WTC11 (cell line): ENCODE data around the gene NCOA1. TPM values are rescaled to one million over a fixed set of nuclear protein-coding genes. Genes with fewer than 3 reads are reported as not detected.

ENCODE experiments used
- ATAC-seq: fragments of 200-7000 bp; cut with Tn5 transposase; 2 replicates; pipeline ENCODE4 v1.10.0; 2021; ENCODE audit warnings: mild to moderate bottlenecking, moderate library complexity
- CTCF ChIA-PET: fragments of 300-600 bp; sonication (Branson Sonifier 250); formaldehyde crosslinking; loops from one replicate; lab custom pipeline; 2021; ENCODE audit warnings: antibody characterized with exemption; lab: Charles Lee
- POLR2A ChIA-PET: fragments of 350-600 bp; sonication (Branson Sonifier 250); formaldehyde crosslinking; loops from one replicate; lab custom pipeline; 2021; ENCODE audit warnings: antibody characterized with exemption; lab: Charles Lee
- DNase-seq: peaks from one replicate; pipeline ENCODE4 v3.0.0; 2021; ENCODE audit warnings: low spot score
- H3K27ac Mint-ChIP-seq: 2 replicates; pipeline ENCODE4 v1.8.0; 2021; ENCODE audit warnings: mixed read lengths
- H3K27me3 Mint-ChIP-seq: 2 replicates; pipeline ENCODE4 v1.8.0; 2021; ENCODE audit warnings: low read depth, mild to moderate bottlenecking, moderate library complexity, mixed read lengths
- H3K36me3 Mint-ChIP-seq: 2 replicates; pipeline ENCODE4 v1.8.0; 2021; ENCODE audit warnings: mixed read lengths
- H3K4me1 Mint-ChIP-seq: 2 replicates; pipeline ENCODE4 v1.8.0; 2022; ENCODE audit warnings: mixed read lengths
- H3K4me3 Mint-ChIP-seq: 2 replicates; pipeline ENCODE4 v1.8.0; 2021; ENCODE audit warnings: mild to moderate bottlenecking, moderate library complexity, mixed read lengths
- H3K9me3 Mint-ChIP-seq: 2 replicates; pipeline ENCODE4 v1.8.0; 2021; ENCODE audit warnings: mixed read lengths
- ARID4B ChIP-seq: sonication (generic); formaldehyde crosslinking; IDR thresholded peaks from 2 replicates; pipeline ENCODE4 v1.8.0; 2023; ENCODE audit warnings: missing genetic modification reagents, mild to moderate bottlenecking, borderline replicate concordance
- ATF1 ChIP-seq: sonication (generic); formaldehyde crosslinking; IDR thresholded peaks from 2 replicates; pipeline ENCODE4 v1.8.1; 2023; ENCODE audit warnings: mild to moderate bottlenecking, moderate library complexity, missing genetic modification reagents
- ATF3 ChIP-seq: sonication (generic); formaldehyde crosslinking; conservative IDR thresholded peaks from 2 replicates; pipeline ENCODE4 v1.8.1; 2022; ENCODE audit warnings: mild to moderate bottlenecking, missing genetic modification reagents
- ATF6 ChIP-seq: sonication (generic); formaldehyde crosslinking; IDR thresholded peaks from 2 replicates; pipeline ENCODE4 v1.8.1; 2023; ENCODE audit warnings: mild to moderate bottlenecking, missing genetic modification reagents
- CDX4 ChIP-seq: fragments of 250-450 bp; sonication (Bioruptor Pico); IDR thresholded peaks from 2 replicates; pipeline ENCODE4 v1.9.0; 2021; ENCODE audit warnings: moderate library complexity, mild to moderate bottlenecking, inconsistent platforms, borderline replicate concordance
- FOXK1 ChIP-seq: sonication (generic); formaldehyde crosslinking; IDR thresholded peaks from 2 replicates; pipeline ENCODE4 v1.8.0; 2022; ENCODE audit warnings: mild to moderate bottlenecking, moderate library complexity, missing genetic modification reagents
- FOXP1 ChIP-seq: sonication (generic); formaldehyde crosslinking; IDR thresholded peaks from 2 replicates; pipeline ENCODE4 v1.8.0; 2022; ENCODE audit warnings: missing genetic modification reagents, mild to moderate bottlenecking, moderate library complexity, borderline replicate concordance
- IRF2 ChIP-seq: sonication (generic); formaldehyde crosslinking; IDR thresholded peaks from 2 replicates; pipeline ENCODE4 v1.8.0; 2022; ENCODE audit warnings: low read depth, missing genetic modification reagents, borderline replicate concordance
- PRDM15 ChIP-seq: sonication (generic); formaldehyde crosslinking; IDR thresholded peaks from 2 replicates; pipeline ENCODE4 v1.8.0; 2022; ENCODE audit warnings: missing genetic modification reagents
- ZNF263 ChIP-seq: sonication (generic); formaldehyde crosslinking; IDR thresholded peaks from 2 replicates; pipeline ENCODE4 v1.8.1; 2022; ENCODE audit warnings: low read depth, mild to moderate bottlenecking, moderate library complexity, missing genetic modification reagents
- ZNF317 ChIP-seq: sonication (generic); formaldehyde crosslinking; IDR thresholded peaks from 2 replicates; pipeline ENCODE4 v1.8.1; 2023; ENCODE audit warnings: low read depth, mild to moderate bottlenecking, moderate library complexity, missing genetic modification reagents, borderline replicate concordance
- total RNA-seq: library from RNA; stranded (reverse); gene quantifications from 3 replicates; pipeline ENCODE4 v1.2.3, GENCODE V29; 2021

The NCOA1 gene
- total RNA-seq, 1 experiment from 2014 or later: 16.9 TPM

- CTCF ChIA-PET: no interaction called here
- TF ChIP-seq ARID4B (no peak), CDX4 (no peak), IRF2 (CRISPR knock-in tag) (no peak), ZNF263 (CRISPR knock-in tag) (no peak), FOXP1 (CRISPR knock-in tag) (no peak), FOXK1 (no peak), ATF6 (CRISPR knock-in tag) (no peak), ATF1 (CRISPR knock-in tag) (no peak), PRDM15 (CRISPR knock-in tag) (no peak), ZNF317 (CRISPR knock-in tag) (no peak)
- no peak for ATAC-seq
These were observed 49.0 kb downstream of the NCOA1 start for GRCh38 chr2:24540011-24540477.

GRCh38 chr2:24541621-24542020 lies 50.6 kb downstream of the NCOA1 start:
- ChIA-PET CTCF (no interaction called here), POLR2A (no interaction called here)
- Mint-ChIP-seq H3K4me3 (no peak overlapping the region), H3K4me1 (no peaks in the 10 kb centered on the region), H3K27ac (no peak overlapping the region), H3K27me3 (no peaks in the 10 kb centered on the region; the same call in 1 of the 2 replicates), H3K36me3 (peaks cover 19% of the 10 kb centered on the region), H3K9me3 (peaks cover 44% of the 10 kb centered on the region)
- ATAC-seq (no peak), DNase-seq (no peak)
- no peak for TF ChIP-seq ATF3 (CRISPR knock-in tag)

More at GRCh38 chr2:24540011-24540477, 49.0 kb downstream of the NCOA1 start:
- Mint-ChIP-seq H3K9me3 (peaks cover 40% of the 10 kb centered on the region), H3K4me1 (no peaks in the 10 kb centered on the region), H3K27ac (no peak overlapping the region), H3K4me3 (no peak overlapping the region), H3K27me3 (no peaks in the 10 kb centered on the region; the same call in 1 of the 2 replicates), H3K36me3 (peaks cover 19% of the 10 kb centered on the region)
- POLR2A ChIA-PET: no interaction called here
- no peak for DNase-seq
